Panc1 (cell line): ENCODE results near the gene BRWD1. TPM values are rescaled to one million over a fixed set of nuclear protein-coding genes. Genes with fewer than 3 reads are reported as not detected.
A peak's percentile ranks its signal among the peaks of the same experiment; 100 is the strongest.

ENCODE experiments used
- ATAC-seq: fragments of 200-7000 bp; cut with Tn5 transposase; 2 replicates; pipeline ENCODE4 v1.9.1; 2020; ENCODE audit warnings: mild to moderate bottlenecking, moderate library complexity
- BruUV-seq: library from RNA; stranded (reverse); fragments of 400-500 nt; replicated peaks from 2 replicates; lab custom pipeline; 2021; lab: Mats Ljungman, UMichigan
- CTCF ChIA-PET: fragments of 300-600 bp; sonication (Branson Sonifier 250); formaldehyde crosslinking; loops from one replicate; lab custom pipeline; 2022; ENCODE audit warnings: antibody characterized with exemption; lab: Charles Lee
- POLR2A ChIA-PET: fragments of 300-600 bp; sonication (Branson Sonifier 250); formaldehyde crosslinking; loops from one replicate; lab custom pipeline; 2022; ENCODE audit warnings: antibody characterized with exemption; lab: Charles Lee
- DNase-seq: peaks from one replicate; pipeline ENCODE4 v3.0.0-alpha.2; 2010; ENCODE audit warnings: low read depth, low spot score
- H3K27ac ChIP-seq: 2 replicates; pipeline ENCODE4 v1.5.1; 2011; ENCODE audit warnings: mild to moderate bottlenecking, low read length, inconsistent platforms
- H3K27me3 ChIP-seq: fragments of 200-500 bp; sonication (Bioruptor generic); 2 replicates; pipeline ENCODE4 v1.6.0; 2014; ENCODE audit warnings: low read length, inconsistent platforms; ENCODE audit not compliant: control insufficient read depth, insufficient read depth
- H3K36me3 ChIP-seq: fragments of 200-500 bp; sonication (Bioruptor generic); 2 replicates; pipeline ENCODE4 v1.5.1; 2014; ENCODE audit warnings: inconsistent platforms, mild to moderate bottlenecking, low read length, moderate library complexity; ENCODE audit not compliant: control insufficient read depth, insufficient read depth
- H3K4me1 ChIP-seq: 2 replicates; pipeline ENCODE4 v1.5.1; 2011; ENCODE audit warnings: inconsistent platforms, mild to moderate bottlenecking, low read length, moderate library complexity; ENCODE audit not compliant: control insufficient read depth, insufficient read depth
- H3K4me3 ChIP-seq, 2 experiments: 2 replicates each; pipeline ENCODE4 v1.5.1; 2011 to 2012; ENCODE audit warnings: low read depth in 2 of 2, low read length in 2 of 2, mild to moderate bottlenecking in 2 of 2, inconsistent platforms in 1 of 2, moderate library complexity in 1 of 2
- H3K9me3 ChIP-seq: fragments of 200-500 bp; sonication (Bioruptor generic); 2 replicates; pipeline ENCODE4 v1.5.1; 2014; ENCODE audit warnings: low read depth, mild to moderate bottlenecking, inconsistent platforms, low read length, moderate library complexity; ENCODE audit not compliant: control insufficient read depth, insufficient read depth
- POLR2AphosphoS5 ChIP-seq: IDR thresholded peaks from 2 replicates; pipeline ENCODE4 v1.6.1; 2012; ENCODE audit warnings: mild to moderate bottlenecking, low read depth, low read length, moderate library complexity
- SIN3A ChIP-seq: IDR thresholded peaks from 2 replicates; pipeline ENCODE4 v1.6.1; 2012; ENCODE audit warnings: low read depth, mild to moderate bottlenecking, low read length, moderate library complexity, borderline replicate concordance; ENCODE audit not compliant: insufficient read depth
- TCF7L2 ChIP-seq: IDR thresholded peaks from 2 replicates; pipeline ENCODE4 v1.6.1; 2011; ENCODE audit warnings: mild to moderate bottlenecking, low read depth, low read length, inconsistent platforms
- in situ Hi-C: cut with HindIII; loops from 2 replicates; pipeline ENCODE4 v1.10.0; 2016; ENCODE audit warnings: low sequenced_read_pairs, low pct_unique_long_range_greater_than_20kb
- intact Hi-C: fragments of 100-400 bp; cut with micrococcal nuclease; formaldehyde crosslinking; loops from one replicate; pipeline ENCODE4 v1.10.0; 2022; ENCODE audit not compliant: unreplicated experiment
- total RNA-seq: library from RNA; stranded (reverse); gene quantifications from one replicate; pipeline ENCODE4 v1.2.1, GENCODE V29; 2021; ENCODE audit not compliant: unreplicated experiment
- TF ChIP-seq, protein P1 (sequence below), 2 experiments: IDR thresholded peaks; 2 replicates each; pipeline ENCODE4 v1.6.1; 2011 to 2012; ENCODE audit warnings: low read depth in 2 of 2, control low read depth in 1 of 2, low read length in 1 of 2, mild to moderate bottlenecking in 1 of 2, moderate library complexity in 1 of 2; ENCODE audit not compliant: insufficient read depth in 1 of 2
- TF ChIP-seq, protein P2 (sequence below): fragments of 450-650 bp; IDR thresholded peaks from 2 replicates; pipeline ENCODE4 v1.5.1; 2017; ENCODE audit warnings: mild to moderate bottlenecking

The BRWD1 gene
- total RNA-seq, 1 experiment from 2014 or later = 26.2 TPM

DNA sequence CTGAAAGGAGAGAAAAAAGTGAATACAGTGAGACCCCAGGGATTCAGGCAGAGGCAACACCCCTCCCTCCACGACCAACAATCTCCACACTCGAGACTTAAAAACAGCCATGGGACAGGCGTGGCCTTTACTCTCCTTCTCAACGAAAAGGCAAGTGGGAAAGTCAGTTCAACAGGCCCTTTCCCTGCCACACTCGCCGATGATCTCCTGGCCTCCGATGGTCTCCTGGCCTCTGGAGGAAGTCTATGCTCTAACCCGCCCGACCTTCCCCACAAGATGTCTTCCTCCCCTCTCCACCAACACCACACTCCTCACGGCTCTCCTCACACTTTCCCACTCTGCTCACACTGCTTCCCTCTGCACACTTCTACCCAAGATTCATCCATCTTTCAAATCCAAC, 137.8 kb downstream of the BRWD1 start:
- no TSS peak for BruUV-seq
- intact Hi-C loops = no loop called here
- H3K4me1 ChIP-seq = no peaks in the 10 kb centered on the region; the same call in 1 of the 2 replicates
- H3K9me3 ChIP-seq = no peaks in the 10 kb centered on the region
- in situ Hi-C loops = no loop called here
- no peaks in the 10 kb centered on the region for H3K27me3 ChIP-seq
- no peak overlapping the region for H3K4me3 ChIP-seq
- peaks cover 18% of the 10 kb centered on the region for H3K36me3 ChIP-seq
- ChIA-PET POLR2A (no interaction called here), CTCF (no interaction called here)
- no peak for TF ChIP-seq TCF7L2
- TF ChIP-seq POLR2AphosphoS5 = no peak
- TF ChIP-seq SIN3A = no peak
- TF ChIP-seq, protein P1, sequence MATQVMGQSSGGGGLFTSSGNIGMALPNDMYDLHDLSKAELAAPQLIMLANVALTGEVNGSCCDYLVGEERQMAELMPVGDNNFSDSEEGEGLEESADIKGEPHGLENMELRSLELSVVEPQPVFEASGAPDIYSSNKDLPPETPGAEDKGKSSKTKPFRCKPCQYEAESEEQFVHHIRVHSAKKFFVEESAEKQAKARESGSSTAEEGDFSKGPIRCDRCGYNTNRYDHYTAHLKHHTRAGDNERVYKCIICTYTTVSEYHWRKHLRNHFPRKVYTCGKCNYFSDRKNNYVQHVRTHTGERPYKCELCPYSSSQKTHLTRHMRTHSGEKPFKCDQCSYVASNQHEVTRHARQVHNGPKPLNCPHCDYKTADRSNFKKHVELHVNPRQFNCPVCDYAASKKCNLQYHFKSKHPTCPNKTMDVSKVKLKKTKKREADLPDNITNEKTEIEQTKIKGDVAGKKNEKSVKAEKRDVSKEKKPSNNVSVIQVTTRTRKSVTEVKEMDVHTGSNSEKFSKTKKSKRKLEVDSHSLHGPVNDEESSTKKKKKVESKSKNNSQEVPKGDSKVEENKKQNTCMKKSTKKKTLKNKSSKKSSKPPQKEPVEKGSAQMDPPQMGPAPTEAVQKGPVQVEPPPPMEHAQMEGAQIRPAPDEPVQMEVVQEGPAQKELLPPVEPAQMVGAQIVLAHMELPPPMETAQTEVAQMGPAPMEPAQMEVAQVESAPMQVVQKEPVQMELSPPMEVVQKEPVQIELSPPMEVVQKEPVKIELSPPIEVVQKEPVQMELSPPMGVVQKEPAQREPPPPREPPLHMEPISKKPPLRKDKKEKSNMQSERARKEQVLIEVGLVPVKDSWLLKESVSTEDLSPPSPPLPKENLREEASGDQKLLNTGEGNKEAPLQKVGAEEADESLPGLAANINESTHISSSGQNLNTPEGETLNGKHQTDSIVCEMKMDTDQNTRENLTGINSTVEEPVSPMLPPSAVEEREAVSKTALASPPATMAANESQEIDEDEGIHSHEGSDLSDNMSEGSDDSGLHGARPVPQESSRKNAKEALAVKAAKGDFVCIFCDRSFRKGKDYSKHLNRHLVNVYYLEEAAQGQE (IDR thresholded peaks at IDR 0.05; ENCODE audit: insufficient read depth in 1 of 2, low read depth in 2 of 2, low read length in 1 of 2) = no peak
- no peak for DNase-seq
- H3K27ac ChIP-seq = no peak overlapping the region; the same call in 1 of the 2 replicates
- ATAC-seq = no peak

DNA sequence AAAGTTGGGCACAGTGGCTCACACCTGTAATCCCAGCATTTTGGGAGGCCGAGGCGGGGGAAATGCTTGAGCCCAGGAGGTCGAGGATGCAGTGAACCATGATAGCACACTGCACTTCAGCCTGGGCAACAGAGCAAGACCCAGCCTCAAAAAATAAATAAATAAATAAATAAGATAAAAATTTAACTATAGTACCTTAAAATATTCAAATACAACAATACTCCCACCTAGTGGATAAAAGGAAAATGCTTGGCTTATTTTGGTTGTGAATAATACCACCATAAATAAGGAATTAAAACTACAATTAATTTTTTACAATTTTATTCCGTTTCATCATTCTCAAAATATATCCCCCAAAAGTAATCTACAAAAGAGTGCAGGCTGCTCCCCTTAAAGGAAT, 138.3 kb downstream of the BRWD1 start:
- Histone ChIP-seq H3K27me3 (no peaks in the 10 kb centered on the region), H3K36me3 (peaks cover 18% of the 10 kb centered on the region), H3K4me1 (no peaks in the 10 kb centered on the region), H3K9me3 (no peaks in the 10 kb centered on the region), H3K4me3 (no peak overlapping the region), H3K27ac (no peak overlapping the region)
- BruUV-seq = no TSS peak
- in situ Hi-C loops (no loop called here), intact Hi-C loops (no loop called here)
- DNase-seq (no peak), ATAC-seq (no peak)
- ChIA-PET POLR2A (no interaction called here), CTCF (no interaction called here)
- TF ChIP-seq POLR2AphosphoS5 = no peak
- TF ChIP-seq, protein P1 (IDR thresholded peaks at IDR 0.05; ENCODE audit: insufficient read depth in 1 of 2, low read depth in 2 of 2, low read length in 1 of 2) = no peak
- TF ChIP-seq, protein P2, sequence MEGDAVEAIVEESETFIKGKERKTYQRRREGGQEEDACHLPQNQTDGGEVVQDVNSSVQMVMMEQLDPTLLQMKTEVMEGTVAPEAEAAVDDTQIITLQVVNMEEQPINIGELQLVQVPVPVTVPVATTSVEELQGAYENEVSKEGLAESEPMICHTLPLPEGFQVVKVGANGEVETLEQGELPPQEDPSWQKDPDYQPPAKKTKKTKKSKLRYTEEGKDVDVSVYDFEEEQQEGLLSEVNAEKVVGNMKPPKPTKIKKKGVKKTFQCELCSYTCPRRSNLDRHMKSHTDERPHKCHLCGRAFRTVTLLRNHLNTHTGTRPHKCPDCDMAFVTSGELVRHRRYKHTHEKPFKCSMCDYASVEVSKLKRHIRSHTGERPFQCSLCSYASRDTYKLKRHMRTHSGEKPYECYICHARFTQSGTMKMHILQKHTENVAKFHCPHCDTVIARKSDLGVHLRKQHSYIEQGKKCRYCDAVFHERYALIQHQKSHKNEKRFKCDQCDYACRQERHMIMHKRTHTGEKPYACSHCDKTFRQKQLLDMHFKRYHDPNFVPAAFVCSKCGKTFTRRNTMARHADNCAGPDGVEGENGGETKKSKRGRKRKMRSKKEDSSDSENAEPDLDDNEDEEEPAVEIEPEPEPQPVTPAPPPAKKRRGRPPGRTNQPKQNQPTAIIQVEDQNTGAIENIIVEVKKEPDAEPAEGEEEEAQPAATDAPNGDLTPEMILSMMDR = peak; percentile 43
